ENCODE data around the gene SLC35F1. TPM values are rescaled to one million over a fixed set of nuclear protein-coding genes. Genes with fewer than 3 reads are reported as not detected.

The SLC35F1 gene
- polyA plus RNA-seq, 1 donor from 2014 or later = 35.1 TPM

DNA sequence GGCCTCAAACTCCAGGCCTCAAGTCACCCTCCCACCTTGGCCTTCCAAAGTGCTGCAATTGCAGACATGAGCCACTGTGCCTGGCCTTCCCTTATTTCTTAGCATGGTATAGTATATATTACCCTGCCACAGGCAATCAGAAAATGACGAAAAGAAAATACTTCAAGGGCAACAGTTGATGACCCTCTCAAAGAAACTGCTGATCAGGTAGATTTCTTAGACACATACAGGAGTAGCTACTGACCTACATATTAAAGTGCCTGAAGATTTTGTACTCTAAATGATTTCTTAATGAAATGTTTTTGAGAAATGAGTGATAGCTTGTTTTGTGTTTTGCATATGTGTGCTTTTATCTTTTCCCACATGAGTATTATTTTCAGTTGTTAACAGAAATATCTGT, 4.6 kb downstream of the SLC35F1 start:
- H3K9me3 ChIP-seq (ENCODE audit: low read length) = no peaks in the 10 kb centered on the region
- no peaks in the 10 kb centered on the region for H3K9me2 ChIP-seq (ENCODE audit: insufficient read depth, low read length)
- H3K27me3 ChIP-seq (ENCODE audit: insufficient read depth, low read depth, low read length) = no peaks in the 10 kb centered on the region
- H3K4me3 ChIP-seq (ENCODE audit: low read length) = no peak overlapping the region
- no peak for TF ChIP-seq POLR2AphosphoS5 (IDR thresholded peaks at IDR 0.05)
- TF ChIP-seq SMC3 (conservative IDR thresholded peaks at IDR 0.05; ENCODE audit: poor library complexity) = no peak
- TF ChIP-seq, protein P1, sequence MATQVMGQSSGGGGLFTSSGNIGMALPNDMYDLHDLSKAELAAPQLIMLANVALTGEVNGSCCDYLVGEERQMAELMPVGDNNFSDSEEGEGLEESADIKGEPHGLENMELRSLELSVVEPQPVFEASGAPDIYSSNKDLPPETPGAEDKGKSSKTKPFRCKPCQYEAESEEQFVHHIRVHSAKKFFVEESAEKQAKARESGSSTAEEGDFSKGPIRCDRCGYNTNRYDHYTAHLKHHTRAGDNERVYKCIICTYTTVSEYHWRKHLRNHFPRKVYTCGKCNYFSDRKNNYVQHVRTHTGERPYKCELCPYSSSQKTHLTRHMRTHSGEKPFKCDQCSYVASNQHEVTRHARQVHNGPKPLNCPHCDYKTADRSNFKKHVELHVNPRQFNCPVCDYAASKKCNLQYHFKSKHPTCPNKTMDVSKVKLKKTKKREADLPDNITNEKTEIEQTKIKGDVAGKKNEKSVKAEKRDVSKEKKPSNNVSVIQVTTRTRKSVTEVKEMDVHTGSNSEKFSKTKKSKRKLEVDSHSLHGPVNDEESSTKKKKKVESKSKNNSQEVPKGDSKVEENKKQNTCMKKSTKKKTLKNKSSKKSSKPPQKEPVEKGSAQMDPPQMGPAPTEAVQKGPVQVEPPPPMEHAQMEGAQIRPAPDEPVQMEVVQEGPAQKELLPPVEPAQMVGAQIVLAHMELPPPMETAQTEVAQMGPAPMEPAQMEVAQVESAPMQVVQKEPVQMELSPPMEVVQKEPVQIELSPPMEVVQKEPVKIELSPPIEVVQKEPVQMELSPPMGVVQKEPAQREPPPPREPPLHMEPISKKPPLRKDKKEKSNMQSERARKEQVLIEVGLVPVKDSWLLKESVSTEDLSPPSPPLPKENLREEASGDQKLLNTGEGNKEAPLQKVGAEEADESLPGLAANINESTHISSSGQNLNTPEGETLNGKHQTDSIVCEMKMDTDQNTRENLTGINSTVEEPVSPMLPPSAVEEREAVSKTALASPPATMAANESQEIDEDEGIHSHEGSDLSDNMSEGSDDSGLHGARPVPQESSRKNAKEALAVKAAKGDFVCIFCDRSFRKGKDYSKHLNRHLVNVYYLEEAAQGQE (IDR thresholded peaks at IDR 0.05; ENCODE audit: borderline replicate concordance) = no peak
- TF ChIP-seq, protein P2, sequence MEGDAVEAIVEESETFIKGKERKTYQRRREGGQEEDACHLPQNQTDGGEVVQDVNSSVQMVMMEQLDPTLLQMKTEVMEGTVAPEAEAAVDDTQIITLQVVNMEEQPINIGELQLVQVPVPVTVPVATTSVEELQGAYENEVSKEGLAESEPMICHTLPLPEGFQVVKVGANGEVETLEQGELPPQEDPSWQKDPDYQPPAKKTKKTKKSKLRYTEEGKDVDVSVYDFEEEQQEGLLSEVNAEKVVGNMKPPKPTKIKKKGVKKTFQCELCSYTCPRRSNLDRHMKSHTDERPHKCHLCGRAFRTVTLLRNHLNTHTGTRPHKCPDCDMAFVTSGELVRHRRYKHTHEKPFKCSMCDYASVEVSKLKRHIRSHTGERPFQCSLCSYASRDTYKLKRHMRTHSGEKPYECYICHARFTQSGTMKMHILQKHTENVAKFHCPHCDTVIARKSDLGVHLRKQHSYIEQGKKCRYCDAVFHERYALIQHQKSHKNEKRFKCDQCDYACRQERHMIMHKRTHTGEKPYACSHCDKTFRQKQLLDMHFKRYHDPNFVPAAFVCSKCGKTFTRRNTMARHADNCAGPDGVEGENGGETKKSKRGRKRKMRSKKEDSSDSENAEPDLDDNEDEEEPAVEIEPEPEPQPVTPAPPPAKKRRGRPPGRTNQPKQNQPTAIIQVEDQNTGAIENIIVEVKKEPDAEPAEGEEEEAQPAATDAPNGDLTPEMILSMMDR (IDR thresholded peaks at IDR 0.05; ENCODE audit: poor library complexity, severe bottlenecking) = no peak
- TF ChIP-seq EZH2 (IDR thresholded peaks at IDR 0.05; ENCODE audit: borderline replicate concordance, insufficient read depth, low read length, poor library complexity, severe bottlenecking) = no peak
- TF ChIP-seq TAF1 (IDR thresholded peaks at IDR 0.05; ENCODE audit: low read depth) = no peak
- TF ChIP-seq EP300 (conservative IDR thresholded peaks at IDR 0.05; ENCODE audit: poor library complexity, severe bottlenecking) = no peak
- TF ChIP-seq MXI1 (conservative IDR thresholded peaks at IDR 0.05; ENCODE audit: poor library complexity, severe bottlenecking) = no peak
- TF ChIP-seq RAD21 (conservative IDR thresholded peaks at IDR 0.05) = no peak
- no peaks in the 10 kb centered on the region for H3K36me3 ChIP-seq (ENCODE audit: insufficient read depth, low read length)
- no peak overlapping the region for H3K4me2 ChIP-seq (ENCODE audit: low read length)
- no peaks in the 10 kb centered on the region for H4K20me1 ChIP-seq (ENCODE audit: insufficient read depth)
- H3K27ac ChIP-seq (ENCODE audit: low read length) = no peak overlapping the region
- no peak overlapping the region for H2AFZ ChIP-seq (ENCODE audit: low read depth, low read length)
- H3F3A ChIP-seq (ENCODE audit: insufficient read depth, low read length, poor library complexity, severe bottlenecking) = peaks cover 1% of the 10 kb centered on the region
- H3K79me2 ChIP-seq (replicated peaks; ENCODE audit: insufficient read depth, low read length) = peaks cover 66% of the 10 kb centered on the region
- H3K9ac ChIP-seq (ENCODE audit: low read length) = no peak overlapping the region

DNA sequence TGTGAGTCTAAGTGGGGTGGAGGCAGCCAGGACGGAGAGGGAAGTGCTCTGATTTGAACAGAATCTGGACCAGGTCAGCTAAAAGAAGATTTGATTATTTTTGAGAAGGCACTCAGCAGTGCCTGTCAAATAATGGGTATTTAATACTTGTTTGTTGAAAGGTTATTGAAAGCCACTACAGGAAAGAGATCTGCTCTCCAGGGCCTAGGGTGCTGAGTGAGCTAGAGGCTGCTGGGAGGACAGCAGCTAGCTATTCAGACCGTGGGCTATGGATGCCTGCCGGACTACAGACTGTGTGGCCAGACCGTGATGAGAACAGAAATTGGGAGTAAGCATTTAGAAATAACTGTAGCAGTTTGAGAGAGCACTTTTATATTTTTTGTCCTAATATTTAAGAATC, 8.8 kb downstream of the SLC35F1 start:
- H3K27ac ChIP-seq (ENCODE audit: low read length) = no peak overlapping the region
- no peak overlapping the region for H2AFZ ChIP-seq (ENCODE audit: low read depth, low read length)
- no peaks in the 10 kb centered on the region for H4K20me1 ChIP-seq (ENCODE audit: insufficient read depth)
- TF ChIP-seq MXI1 (conservative IDR thresholded peaks at IDR 0.05; ENCODE audit: poor library complexity, severe bottlenecking) (no peak), POLR2AphosphoS5 (IDR thresholded peaks at IDR 0.05) (no peak), EZH2 (IDR thresholded peaks at IDR 0.05; ENCODE audit: borderline replicate concordance, insufficient read depth, low read length, poor library complexity, severe bottlenecking) (no peak), TAF1 (IDR thresholded peaks at IDR 0.05; ENCODE audit: low read depth) (no peak), EP300 (conservative IDR thresholded peaks at IDR 0.05; ENCODE audit: poor library complexity, severe bottlenecking) (no peak), SMC3 (conservative IDR thresholded peaks at IDR 0.05; ENCODE audit: poor library complexity) (no peak)
- TF ChIP-seq, protein P2 (IDR thresholded peaks at IDR 0.05; ENCODE audit: poor library complexity, severe bottlenecking) = no peak
- TF ChIP-seq, protein P1 (IDR thresholded peaks at IDR 0.05; ENCODE audit: borderline replicate concordance) = no peak
- H3F3A ChIP-seq (ENCODE audit: insufficient read depth, low read length, poor library complexity, severe bottlenecking) = peaks cover 6% of the 10 kb centered on the region
- no peak overlapping the region for H3K4me3 ChIP-seq (ENCODE audit: low read length)
- no peaks in the 10 kb centered on the region for H3K27me3 ChIP-seq (ENCODE audit: insufficient read depth, low read depth, low read length)
- no peaks in the 10 kb centered on the region for H3K36me3 ChIP-seq (ENCODE audit: insufficient read depth, low read length)
- H3K4me2 ChIP-seq (ENCODE audit: low read length) = no peak overlapping the region
- no peak overlapping the region for H3K9ac ChIP-seq (ENCODE audit: low read length)
- no peaks in the 10 kb centered on the region for H3K9me3 ChIP-seq (ENCODE audit: low read length)
- no peaks in the 10 kb centered on the region for H3K9me2 ChIP-seq (ENCODE audit: insufficient read depth, low read length)
- peaks cover 48% of the 10 kb centered on the region for H3K79me2 ChIP-seq (replicated peaks; ENCODE audit: insufficient read depth, low read length)

All from neural cell (in vitro differentiated cells).